Stomach (tissue), 9 donors: ENCODE measurements around the gene MCM5. TPM values are rescaled to one million over a fixed set of nuclear protein-coding genes. Genes with fewer than 3 reads are reported as not detected.
"Not testable (repeated sequence)": the region's sequence is repeated elsewhere in the genome, so short reads cannot be mapped to it uniquely, and the experiment has no call there.

Experiments
- DNase-seq, 2 donors: peaks; one replicate each; pipeline versions ENCODE4 v3.0.0 to v3.0.0-alpha.2; 2013 to 2019
- H3K27ac ChIP-seq, 5 donors: fragments of 200-600 bp in 4 of 5; sonication (generic) in 4 of 5; one replicate each; pipeline ENCODE4 v1.5.1; 2013 to 2019; ENCODE audit warnings: mild to moderate bottlenecking in 1 of 5, moderate library complexity in 1 of 5
- H3K27me3 ChIP-seq, 3 donors: fragments of 200-600 bp; sonication (generic); one replicate each; pipeline ENCODE4 v1.5.1; 2017 to 2019; ENCODE audit warnings: mixed run types in 1 of 3
- H3K36me3 ChIP-seq, 4 donors: fragments of 200-600 bp; sonication (generic); 1 replicate in 3 of 4; 2 replicates in 1 of 4; pipeline ENCODE4 v1.5.1; 2016 to 2019
- H3K4me1 ChIP-seq, 4 donors: fragments of 200-600 bp; sonication (generic); one replicate each; pipeline ENCODE4 v1.5.1; 2016 to 2019
- H3K4me3 ChIP-seq, 4 donors: fragments of 200-600 bp; sonication (generic) in 3 of 4; one replicate each; pipeline ENCODE4 v1.5.1; 2016 to 2019; ENCODE audit warnings: mild to moderate bottlenecking in 1 of 4
- H3K9me3 ChIP-seq, 4 donors: fragments of 200-600 bp; sonication (generic); one replicate each; pipeline ENCODE4 v1.5.1; 2016 to 2019
- EP300 ChIP-seq: sonication (generic); formaldehyde crosslinking; IDR thresholded peaks from one replicate; pipeline ENCODE4 v1.6.1; 2017; ENCODE audit warnings: antibody characterized with exemption
- POLR2A ChIP-seq, 4 donors: fragments of 450-650 bp; IDR thresholded peaks; one replicate each; pipeline ENCODE4 v1.6.1; 2016; ENCODE audit warnings: antibody characterized with exemption in 4 of 4, control low read depth in 2 of 4, mild to moderate bottlenecking in 1 of 4, moderate library complexity in 1 of 4
- POLR2AphosphoS5 ChIP-seq, 3 donors: sonication (generic); formaldehyde crosslinking; IDR thresholded peaks; one replicate each; pipeline ENCODE4 v1.6.1; 2016; ENCODE audit warnings: antibody characterized with exemption in 3 of 3
- WGBS, 5 donors: extraction: QIAGEN DNeasy Blood & Tissue Kit in 3 of 5; methylation state at CpG; one replicate each; pipeline versions ENCODE4 v1.1.5 to v1.1.7; 2013 to 2018; 5-methylcytosine and 5-hydroxymethylcytosine counted together
- intact Hi-C: fragments of 100-400 bp; cut with DNase I; formaldehyde crosslinking; loops from one replicate; pipeline ENCODE4 v1.15.1; 2023; ENCODE audit warnings: low total_unique reads
- polyA plus RNA-seq, 3 donors: library from polyadenylated mRNA; stranded (reverse); fragments of 200-250 nt; gene quantifications; one replicate each; pipeline ENCODE4 v1.2.3, GENCODE V29; 2013
- total RNA-seq, 5 donors: library from RNA; depleted of rRNA; stranded (reverse); fragments of >200 nt; gene quantifications; one replicate each; pipeline versions ENCODE4 v1.1.0 to v1.2.3, GENCODE V29; 2014 to 2016
- TF ChIP-seq, protein P1 (sequence below), 7 experiments: fragments of 450-650 bp in 4 of 7; fragments of 200-600 bp in 3 of 7; sonication (generic) in 3 of 7; IDR thresholded peaks; one replicate each; pipeline ENCODE4 v1.5.1; 2016 to 2019; ENCODE audit warnings: antibody characterized with exemption in 7 of 7, control low read depth in 2 of 7, mild to moderate bottlenecking in 1 of 7
- donor health status: healthy with polysubstance abuse.
- donor health status: Bipolar disorder and iron deficiency.
- donor health status: healthy.

The MCM5 gene
- total and polyA plus RNA-seq, 8 donors, result 13.0 to 74.5 (median 19.1) TPM

DNA sequence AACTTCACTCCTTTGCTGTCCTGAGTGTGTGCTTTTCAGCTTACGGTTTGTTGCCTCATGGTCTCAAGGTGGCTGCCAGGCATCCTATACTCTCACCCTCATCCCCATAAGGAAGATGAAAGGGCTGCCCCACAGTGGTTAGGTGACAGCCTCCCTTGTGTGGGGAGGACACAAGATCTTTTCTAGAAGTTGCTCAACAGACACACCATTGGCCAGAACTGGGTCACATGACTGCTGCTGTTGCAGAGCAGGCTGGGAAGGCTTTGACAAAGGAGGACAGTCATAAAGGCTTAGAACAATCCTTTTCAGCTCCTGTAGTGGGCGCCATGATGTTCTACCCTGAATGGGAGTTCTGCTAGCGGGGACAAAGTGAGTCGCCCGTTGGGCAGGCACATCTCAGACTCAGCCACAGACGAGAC lies 71.0 kb downstream of the MCM5 start:
- WGBS, 5 donors, result 82 to 92% (median 89%) methylated on average over 6 of the region's 6 CpGs

DNA sequence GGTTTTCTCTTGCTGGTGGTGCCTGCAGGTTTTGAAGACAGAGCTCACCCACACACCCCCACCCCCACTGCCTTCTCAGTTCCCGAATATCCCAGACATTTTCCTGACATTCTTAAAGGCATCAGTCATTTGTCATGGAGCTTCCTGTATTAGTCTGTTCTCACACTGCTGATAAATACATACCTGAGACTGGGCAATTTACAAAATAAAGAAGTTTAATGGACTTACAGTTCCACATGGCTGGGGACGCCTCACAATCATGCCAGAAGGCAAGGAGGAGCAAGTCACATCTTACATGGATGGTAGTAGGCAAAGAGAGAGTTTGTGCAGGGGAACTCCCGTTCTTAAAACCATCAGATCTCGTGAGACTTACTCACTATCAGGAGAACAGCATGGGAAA lies 71.6 kb downstream of the MCM5 start:
- H3K4me1 ChIP-seq, result peaks cover 17 to 28% (median 24%) of the 10 kb centered on the region in 4 donors
- DNase-seq, intact Hi-C loops, H3K4me3 ChIP-seq, H3K36me3 ChIP-seq, H3K27ac ChIP-seq, H3K27me3 ChIP-seq, H3K9me3 ChIP-seq: not testable (repeated sequence)
- WGBS, 5 donors, result 86 to 89% (median 88%) methylated on average over 4 of the region's 4 CpGs

More for the DNA sequence above, 71.0 kb downstream of the MCM5 start:
- peaks cover 17 to 28% (median 24%) of the 10 kb centered on the region in 4 donors for H3K4me1 ChIP-seq
- TF ChIP-seq, protein P1, sequence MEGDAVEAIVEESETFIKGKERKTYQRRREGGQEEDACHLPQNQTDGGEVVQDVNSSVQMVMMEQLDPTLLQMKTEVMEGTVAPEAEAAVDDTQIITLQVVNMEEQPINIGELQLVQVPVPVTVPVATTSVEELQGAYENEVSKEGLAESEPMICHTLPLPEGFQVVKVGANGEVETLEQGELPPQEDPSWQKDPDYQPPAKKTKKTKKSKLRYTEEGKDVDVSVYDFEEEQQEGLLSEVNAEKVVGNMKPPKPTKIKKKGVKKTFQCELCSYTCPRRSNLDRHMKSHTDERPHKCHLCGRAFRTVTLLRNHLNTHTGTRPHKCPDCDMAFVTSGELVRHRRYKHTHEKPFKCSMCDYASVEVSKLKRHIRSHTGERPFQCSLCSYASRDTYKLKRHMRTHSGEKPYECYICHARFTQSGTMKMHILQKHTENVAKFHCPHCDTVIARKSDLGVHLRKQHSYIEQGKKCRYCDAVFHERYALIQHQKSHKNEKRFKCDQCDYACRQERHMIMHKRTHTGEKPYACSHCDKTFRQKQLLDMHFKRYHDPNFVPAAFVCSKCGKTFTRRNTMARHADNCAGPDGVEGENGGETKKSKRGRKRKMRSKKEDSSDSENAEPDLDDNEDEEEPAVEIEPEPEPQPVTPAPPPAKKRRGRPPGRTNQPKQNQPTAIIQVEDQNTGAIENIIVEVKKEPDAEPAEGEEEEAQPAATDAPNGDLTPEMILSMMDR (IDR thresholded peaks at IDR 0.05), result no peak
- TF ChIP-seq POLR2AphosphoS5 (IDR thresholded peaks at IDR 0.05) (no peak), EP300 (no peak), POLR2A (IDR thresholded peaks at IDR 0.05) (no peak)
- intact Hi-C loops, result no loop called here
- DNase-seq, result no peak
- no peak overlapping the region for H3K27ac ChIP-seq
- H3K4me3 ChIP-seq, result no peak overlapping the region
- no peaks in the 10 kb centered on the region for H3K9me3 ChIP-seq
- no peaks in the 10 kb centered on the region for H3K27me3 ChIP-seq
- H3K36me3 ChIP-seq, result no peaks in the 10 kb centered on the region

- 83 to 93% (median 91%) methylated on average over 6 of the region's 6 CpGs for WGBS, 5 donors
- Histone ChIP-seq H3K9me3 (no peaks in the 10 kb centered on the region), H3K27me3 (no peaks in the 10 kb centered on the region), H3K36me3 (no peaks in the 10 kb centered on the region), H3K27ac (no peak overlapping the region), H3K4me1 (peaks cover 14 to 27% (median 20%) of the 10 kb centered on the region in 4 donors), H3K4me3 (no peak overlapping the region)
- TF ChIP-seq POLR2AphosphoS5 (IDR thresholded peaks at IDR 0.05), result no peak
- no peak for TF ChIP-seq POLR2A (IDR thresholded peaks at IDR 0.05)
- TF ChIP-seq EP300, result no peak
- TF ChIP-seq, protein P1 (IDR thresholded peaks at IDR 0.05), result no peak
- intact Hi-C loops, result no loop called here
- no peak for DNase-seq
These were observed 72.5 kb downstream of the MCM5 start for GRCh38 chr22:35472488-35472887.

DNA sequence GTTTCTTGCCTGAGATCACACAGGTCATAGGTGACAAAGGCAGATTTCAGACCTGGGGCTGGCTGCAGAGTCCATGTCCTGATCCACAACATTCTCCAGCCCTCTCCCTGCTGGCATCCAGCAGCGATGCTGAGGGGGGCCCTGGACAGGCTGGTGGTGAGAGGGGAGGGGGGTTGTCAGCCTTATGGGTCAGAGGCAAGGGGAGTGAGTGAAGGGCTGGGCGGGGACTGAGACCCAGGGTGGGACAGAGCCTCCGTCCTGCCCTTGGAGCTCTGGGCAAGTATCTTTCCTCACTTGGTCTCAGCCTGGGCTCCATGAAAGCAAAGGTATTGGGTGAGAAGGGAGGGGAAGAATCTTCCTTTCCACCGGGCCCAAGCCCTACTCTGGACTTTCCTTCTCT lies 74.0 kb downstream of the MCM5 start:
- Histone ChIP-seq H3K4me3 (no peak overlapping the region), H3K4me1 (peaks cover 8 to 27% (median 18%) of the 10 kb centered on the region in 4 donors), H3K9me3 (no peaks in the 10 kb centered on the region), H3K36me3 (no peaks in the 10 kb centered on the region), H3K27ac (no peak overlapping the region), H3K27me3 (peaks cover 0 to 7% (median 0%) of the 10 kb centered on the region in 3 donors)
- DNase-seq, result no peak
- TF ChIP-seq EP300 (no peak), POLR2A (IDR thresholded peaks at IDR 0.05) (no peak), POLR2AphosphoS5 (IDR thresholded peaks at IDR 0.05) (no peak)
- TF ChIP-seq, protein P1 (IDR thresholded peaks at IDR 0.05), result no peak
- intact Hi-C loops, result no loop called here
- WGBS, 5 donors, result 77 to 93% (median 83%) methylated on average over 4 of the region's 4 CpGs

Other genes starting within 250 kb of the MCM5 start
- gene HMGXB4, start 142.6 kb upstream of the MCM5 start, total RNA-seq, result 10 to 100 TPM; 13.3 to 31.0 (median 17.9) TPM
- 1 to 10 TPM; 4.8 to 8.6 (median 5.9) TPM for gene HMGXB4, start 142.6 kb upstream of the MCM5 start, polyA plus RNA-seq
- 100 to 1,000 TPM in 1 of 5 donors, 10 to 100 TPM in 4; 17.3 to 150 (median 51.3) TPM for gene TOM1, start 100.2 kb upstream of the MCM5 start, total RNA-seq
- 10 to 100 TPM; 29.3 to 32.7 (median 30.1) TPM for gene TOM1, start 100.2 kb upstream of the MCM5 start, polyA plus RNA-seq
- gene HMOX1, start 19.0 kb upstream of the MCM5 start, total RNA-seq, result 10 to 100 TPM in 2 of 5 donors, 1 to 10 TPM in 2, not detected in 1; 2.2 to 23.3 (median 9.2) TPM
- gene HMOX1, start 19.0 kb upstream of the MCM5 start, polyA plus RNA-seq, result 100 to 1,000 TPM in 1 of 3 donors, 10 to 100 TPM in 1, 1 to 10 TPM in 1; 6.5 to 106 (median 21.5) TPM
- gene RASD2, start 140.7 kb downstream of the MCM5 start, total RNA-seq, result 1 to 10 TPM in 1 of 5 donors, under 1 TPM in 4; 0.43 to 3.6 (median 0.58) TPM
- gene RASD2, start 140.7 kb downstream of the MCM5 start, polyA plus RNA-seq, result 1 to 10 TPM in 1 of 3 donors, under 1 TPM in 2; 0.68 to 2.9 (median 0.76) TPM
- 1 to 10 TPM in 1 of 5 donors, under 1 TPM in 1, not detected in 3; 0.87 to 1.3 TPM for gene MB, start 217.2 kb downstream of the MCM5 start, total RNA-seq
- 10 to 100 TPM in 1 of 3 donors, 1 to 10 TPM in 2; 2.2 to 29.5 (median 6.9) TPM for gene MB, start 217.2 kb downstream of the MCM5 start, polyA plus RNA-seq
- gene APOL6, start 248.3 kb downstream of the MCM5 start, total RNA-seq, result 10 to 100 TPM in 4 of 5 donors, 1 to 10 TPM in 1; 4.5 to 21.5 (median 10.5) TPM
- 1 to 10 TPM; 3.9 to 7.0 (median 4.9) TPM for gene APOL6, start 248.3 kb downstream of the MCM5 start, polyA plus RNA-seq